CD4-positive, alpha-beta T cell (primary cell): ENCODE results near the gene UNC13D. TPM values are rescaled to one million over a fixed set of nuclear protein-coding genes. Genes with fewer than 3 reads are reported as not detected.

Experiments used
- ATAC-seq: fragments of 200-7000 bp; cut with Tn5 transposase; one replicate; pipeline ENCODE4 v1.10.0; 2022; ENCODE audit warnings: mild to moderate bottlenecking; ENCODE audit not compliant: poor library complexity
- CTCF ChIA-PET: fragments of 350-600 bp; sonication (Branson Sonifier 250); formaldehyde crosslinking; loops from one replicate; lab custom pipeline; 2021; ENCODE audit warnings: antibody characterized with exemption, inconsistent platforms; lab: Charles Lee
- POLR2A ChIA-PET: fragments of 350-600 bp; sonication (Branson Sonifier 250); formaldehyde crosslinking; loops from one replicate; lab custom pipeline; 2021; ENCODE audit warnings: antibody characterized with exemption, inconsistent platforms; lab: Charles Lee
- DNase-seq, 14 experiments: peaks; one replicate each; pipeline ENCODE4 v3.0.0-alpha.2; 2013 to 2020; ENCODE audit warnings: mixed read lengths in 2 of 14
- H3K27ac ChIP-seq, 2 donors: one replicate each; pipeline versions ENCODE4 v1.5.1 to v1.7.0; 2013; ENCODE audit warnings: low read length in 2 of 2, low read depth in 1 of 2, mild to moderate bottlenecking in 1 of 2
- H3K27me3 ChIP-seq, 2 experiments: 1 replicate in 1 of 2; 2 replicates in 1 of 2; pipeline versions ENCODE4 v1.6.1 to v1.7.0; 2013; ENCODE audit warnings: low read length in 2 of 2, control low read depth in 1 of 2, mild to moderate bottlenecking in 1 of 2, moderate library complexity in 1 of 2; ENCODE audit not compliant: insufficient read depth in 2 of 2, control insufficient read depth in 1 of 2
- H3K36me3 ChIP-seq: one replicate; pipeline ENCODE4 v1.6.1; 2013; ENCODE audit warnings: low read length, control low read depth; ENCODE audit not compliant: insufficient read depth
- H3K4me1 ChIP-seq: one replicate; pipeline ENCODE4 v1.6.1; 2013; ENCODE audit warnings: low read length, control low read depth; ENCODE audit not compliant: insufficient read depth
- H3K4me3 ChIP-seq: one replicate; pipeline ENCODE4 v1.5.1; 2013; ENCODE audit warnings: mild to moderate bottlenecking, low read length, moderate library complexity
- H3K9me3 ChIP-seq, 2 experiments: 1 replicate in 1 of 2; 2 replicates in 1 of 2; pipeline versions ENCODE4 v1.6.1 to v1.7.0; 2013; ENCODE audit warnings: low read length in 2 of 2, mild to moderate bottlenecking in 2 of 2, control low read depth in 1 of 2, moderate library complexity in 1 of 2; ENCODE audit not compliant: control insufficient read depth in 1 of 2, insufficient read depth in 1 of 2
- H3K27ac Mint-ChIP-seq: one replicate; pipeline ENCODE4 v1.8.0; 2020; ENCODE audit warnings: mixed read lengths
- H3K27me3 Mint-ChIP-seq: one replicate; pipeline ENCODE4 v1.8.0; 2021; ENCODE audit warnings: mixed read lengths
- H3K36me3 Mint-ChIP-seq: one replicate; pipeline ENCODE4 v1.8.0; 2021; ENCODE audit warnings: low read depth, mixed read lengths
- H3K4me1 Mint-ChIP-seq: one replicate; pipeline ENCODE4 v1.8.0; 2021; ENCODE audit warnings: low read depth, mixed read lengths
- H3K4me3 Mint-ChIP-seq: one replicate; pipeline ENCODE4 v1.8.0; 2020; ENCODE audit warnings: mild to moderate bottlenecking, mixed read lengths
- H3K9me3 Mint-ChIP-seq: one replicate; pipeline ENCODE4 v1.8.0; 2020; ENCODE audit warnings: mixed read lengths
- intact Hi-C, 2 experiments: fragments of 100-400 bp; cut with DNase I in 1 of 2; cut with micrococcal nuclease in 1 of 2; formaldehyde crosslinking; loops; one replicate each; pipeline versions ENCODE4 v1.15.1 to v1.9.0; 2023 to 2025; cut with DNase I, micrococcal nuclease
- total RNA-seq, 174 experiments: library from RNA in 2 of 174; stranded (reverse) in 2 of 174; gene quantifications; one replicate each; pipeline ENCODE4 v1.2.3 and lab custom pipeline; 2021 to 2026
- TF ChIP-seq, protein P1 (sequence below): fragments of 200-600 bp; IDR thresholded peaks from one replicate; pipeline ENCODE4 v1.8.0; 2022; ENCODE audit warnings: antibody characterized with exemption, mild to moderate bottlenecking

The UNC13D gene
- total RNA-seq, 2 experiments from 2014 or later = 110 to 112 TPM

DNA sequence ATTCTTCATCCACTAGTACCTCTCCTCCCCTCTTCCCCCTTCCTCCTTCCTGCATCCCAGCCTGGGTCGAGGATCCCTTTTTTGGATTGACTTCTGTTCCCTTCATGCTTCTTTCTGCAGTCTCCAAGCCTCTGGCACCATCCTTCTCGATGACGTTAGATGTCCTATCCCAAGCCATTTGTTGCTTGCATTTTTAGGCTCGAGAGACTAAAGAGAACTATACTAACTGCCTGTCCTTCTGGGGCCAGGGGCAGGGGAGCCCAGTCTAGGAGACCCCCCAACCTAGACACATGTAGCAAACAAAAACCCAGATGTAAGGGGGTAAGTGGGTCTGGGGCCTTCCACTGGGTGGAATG, 35.7 kb downstream of the UNC13D start:
- Mint-ChIP-seq H3K36me3 (peaks cover 38% of the 10 kb centered on the region), H3K27me3 (no peaks in the 10 kb centered on the region), H3K9me3 (no peaks in the 10 kb centered on the region), H3K27ac (no peak overlapping the region), H3K4me3 (no peak overlapping the region), H3K4me1 (peaks cover 8% of the 10 kb centered on the region)
- intact Hi-C loops = no loop called here
- H3K27me3 ChIP-seq = no peaks in the 10 kb centered on the region
- DNase-seq = no peak
- POLR2A ChIA-PET = interaction anchor here (0.6 kb wide), 1 partner anchor 25 kb away, joined by 3 read pairs; no protein-coding TSS in a partner anchor
- H3K4me3 ChIP-seq = no peak overlapping the region
- H3K36me3 ChIP-seq = peaks cover 36% of the 10 kb centered on the region
- H3K27ac ChIP-seq = no peak overlapping the region
- TF ChIP-seq, protein P1, sequence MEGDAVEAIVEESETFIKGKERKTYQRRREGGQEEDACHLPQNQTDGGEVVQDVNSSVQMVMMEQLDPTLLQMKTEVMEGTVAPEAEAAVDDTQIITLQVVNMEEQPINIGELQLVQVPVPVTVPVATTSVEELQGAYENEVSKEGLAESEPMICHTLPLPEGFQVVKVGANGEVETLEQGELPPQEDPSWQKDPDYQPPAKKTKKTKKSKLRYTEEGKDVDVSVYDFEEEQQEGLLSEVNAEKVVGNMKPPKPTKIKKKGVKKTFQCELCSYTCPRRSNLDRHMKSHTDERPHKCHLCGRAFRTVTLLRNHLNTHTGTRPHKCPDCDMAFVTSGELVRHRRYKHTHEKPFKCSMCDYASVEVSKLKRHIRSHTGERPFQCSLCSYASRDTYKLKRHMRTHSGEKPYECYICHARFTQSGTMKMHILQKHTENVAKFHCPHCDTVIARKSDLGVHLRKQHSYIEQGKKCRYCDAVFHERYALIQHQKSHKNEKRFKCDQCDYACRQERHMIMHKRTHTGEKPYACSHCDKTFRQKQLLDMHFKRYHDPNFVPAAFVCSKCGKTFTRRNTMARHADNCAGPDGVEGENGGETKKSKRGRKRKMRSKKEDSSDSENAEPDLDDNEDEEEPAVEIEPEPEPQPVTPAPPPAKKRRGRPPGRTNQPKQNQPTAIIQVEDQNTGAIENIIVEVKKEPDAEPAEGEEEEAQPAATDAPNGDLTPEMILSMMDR = no peak
- no peaks in the 10 kb centered on the region for H3K4me1 ChIP-seq
- ATAC-seq = no peak
- CTCF ChIA-PET = no interaction called here
- no peaks in the 10 kb centered on the region for H3K9me3 ChIP-seq

DNA sequence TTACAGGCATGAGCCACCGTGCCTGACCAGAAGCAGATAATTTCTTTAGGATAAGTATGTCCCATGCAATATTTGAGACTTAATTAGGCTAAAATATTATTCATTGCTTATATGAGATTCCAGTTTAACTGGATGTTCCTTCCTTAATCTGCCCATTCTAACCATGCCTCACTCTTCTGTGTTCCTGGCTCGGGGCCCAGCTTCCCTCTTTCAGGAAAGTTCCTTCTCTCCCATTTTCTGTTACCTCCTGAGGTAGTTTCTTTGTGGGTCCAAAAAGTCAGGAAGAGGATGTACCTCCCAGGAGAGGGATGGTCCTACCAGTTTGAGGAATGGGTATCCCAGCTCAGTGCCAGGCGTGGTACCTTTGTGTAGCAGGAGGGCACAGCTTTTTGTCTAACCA, 36.3 kb downstream of the UNC13D start:
- ChIA-PET CTCF (no interaction called here), POLR2A (interaction anchor here (0.6 kb wide), 1 partner anchor 25 kb away, joined by 3 read pairs; no protein-coding TSS in a partner anchor)
- no peak overlapping the region for H3K4me3 ChIP-seq
- no peaks in the 10 kb centered on the region for H3K27me3 ChIP-seq
- no peaks in the 10 kb centered on the region for H3K9me3 ChIP-seq
- no peak for DNase-seq
- no peak overlapping the region for H3K4me3 Mint-ChIP-seq
- intact Hi-C loops = no loop called here
- H3K4me1 ChIP-seq = no peaks in the 10 kb centered on the region
- peaks cover 41% of the 10 kb centered on the region for H3K36me3 Mint-ChIP-seq
- TF ChIP-seq, protein P1 = no peak
- H3K27ac ChIP-seq = no peak overlapping the region
- H3K27ac Mint-ChIP-seq = no peak overlapping the region
- no peaks in the 10 kb centered on the region for H3K9me3 Mint-ChIP-seq
- H3K4me1 Mint-ChIP-seq = peaks cover 12% of the 10 kb centered on the region
- no peak for ATAC-seq
- H3K27me3 Mint-ChIP-seq = no peaks in the 10 kb centered on the region
- H3K36me3 ChIP-seq = peaks cover 29% of the 10 kb centered on the region

DNA sequence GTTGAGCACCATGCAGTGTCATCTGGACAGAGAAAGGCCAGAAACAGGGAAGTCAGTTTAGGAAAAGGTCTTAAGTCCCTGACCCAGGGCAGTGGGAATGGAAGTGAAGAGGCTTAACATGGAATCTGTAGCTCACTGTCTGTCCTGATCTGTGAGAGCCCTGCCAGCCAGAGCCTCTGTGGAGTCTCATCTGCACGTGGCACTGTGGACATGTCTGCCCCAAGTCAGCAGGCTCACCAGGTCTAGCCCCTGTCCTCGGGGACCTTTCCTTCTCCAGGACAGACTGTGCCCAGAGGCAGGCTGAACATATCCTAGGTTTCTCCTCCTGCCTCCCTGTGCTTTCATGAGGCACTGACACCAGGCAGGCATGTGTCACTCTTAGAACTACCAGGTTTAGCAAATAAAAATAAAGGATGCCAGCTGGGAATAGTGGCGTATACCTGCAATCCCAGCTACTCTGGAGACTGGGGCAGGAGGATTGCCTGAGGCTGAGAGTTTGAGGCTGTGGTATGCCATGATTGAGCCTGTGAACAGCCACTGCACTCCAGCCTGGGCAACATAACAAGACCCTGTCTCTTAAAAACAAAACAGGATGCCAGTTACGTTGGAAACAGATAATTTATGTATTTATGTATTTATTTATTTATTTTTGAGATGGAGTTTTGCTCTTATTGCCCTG, 37.2 kb downstream of the UNC13D start:
- H3K36me3 Mint-ChIP-seq = peaks cover 34% of the 10 kb centered on the region
- DNase-seq = no peak
- ChIA-PET CTCF (interaction anchor here (1.1 kb wide), 1 partner anchor 42 kb away, joined by 3 read pairs; the partner anchor contains the start of gene GALK1), POLR2A (interaction anchor here (0.7 kb wide), 1 partner anchor 16 kb away, joined by 3 read pairs; no protein-coding TSS in a partner anchor)
- Histone ChIP-seq H3K4me3 (no peak overlapping the region), H3K36me3 (peaks cover 20% of the 10 kb centered on the region), H3K9me3 (no peaks in the 10 kb centered on the region), H3K27ac (no peak overlapping the region), H3K27me3 (no peaks in the 10 kb centered on the region), H3K4me1 (no peaks in the 10 kb centered on the region)
- ATAC-seq = no peak
- TF ChIP-seq, protein P1 = no peak
- H3K4me1 Mint-ChIP-seq = peaks cover 12% of the 10 kb centered on the region
- no peak overlapping the region for H3K4me3 Mint-ChIP-seq
- intact Hi-C loops = no loop called here
- H3K9me3 Mint-ChIP-seq = no peaks in the 10 kb centered on the region
- no peaks in the 10 kb centered on the region for H3K27me3 Mint-ChIP-seq
- H3K27ac Mint-ChIP-seq = no peak overlapping the region
